GM23248 (cell line): Measurements from ENCODE around the gene FBXO8.

Experiments used
- EZH2 ChIP-seq: fragments of 200-600 bp; sonication (generic); IDR thresholded peaks from 2 replicates; pipeline ENCODE4 v1.6.1; 2018; ENCODE audit warnings: antibody characterized with exemption, mild to moderate bottlenecking; ENCODE audit not compliant: insufficient read depth, poor library complexity, severe bottlenecking
- EZH2phosphoT487 ChIP-seq: fragments of 200-600 bp; sonication (generic); IDR thresholded peaks from 2 replicates; pipeline ENCODE4 v1.6.1; 2018; ENCODE audit warnings: antibody characterized with exemption, moderate library complexity, mild to moderate bottlenecking, low read depth; ENCODE audit not compliant: insufficient read depth

GRCh38 chr4:174314274-174314673 is 30.8 kb upstream of the FBXO8 start:
- TF ChIP-seq EZH2 (no peak), EZH2phosphoT487 (no peak)
